GM15510 (cell line): ENCODE results near the gene PFN4.

Experiments used
- POLR2A ChIP-seq: IDR thresholded peaks from 3 replicates; pipeline ENCODE4 v1.6.1; 2011; ENCODE audit warnings: borderline replicate concordance; ENCODE audit not compliant: insufficient read length; ENCODE audit errors: extremely low read depth

The PFN4 gene

GRCh38 chr2:24123195-24123921, at the start of gene PFN4, which contains the start of gene FAM228B:
PFN4 (minus strand) TSS chr2:24123334; CDS start chr2:24122535, 799 bp downstream.
FAM228B (plus strand) TSS chr2:24123469; CDS start chr2:24124362, 893 bp downstream.
- peak; percentile 93 for TF ChIP-seq POLR2A

DNA sequence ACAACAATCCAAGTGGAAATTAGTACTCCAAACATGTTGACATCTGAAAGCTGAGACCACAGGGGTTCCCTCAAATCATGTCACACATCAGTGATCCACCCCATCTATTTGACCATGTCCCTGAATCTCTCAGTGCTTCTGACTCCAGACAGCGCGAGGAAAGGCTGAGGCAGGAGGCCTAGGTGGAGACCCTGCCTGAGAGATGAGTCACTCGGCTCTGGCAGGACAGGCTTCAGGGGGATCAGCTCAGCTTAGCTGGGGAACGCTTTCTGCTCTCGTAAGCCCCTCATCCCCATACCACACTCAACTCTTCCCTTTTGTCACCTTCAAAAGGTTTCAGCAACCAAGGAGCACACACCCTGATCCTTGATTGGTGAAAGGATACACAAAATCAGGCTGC, 45.9 kb upstream of the PFN4 start:
- no peak for TF ChIP-seq POLR2A

DNA sequence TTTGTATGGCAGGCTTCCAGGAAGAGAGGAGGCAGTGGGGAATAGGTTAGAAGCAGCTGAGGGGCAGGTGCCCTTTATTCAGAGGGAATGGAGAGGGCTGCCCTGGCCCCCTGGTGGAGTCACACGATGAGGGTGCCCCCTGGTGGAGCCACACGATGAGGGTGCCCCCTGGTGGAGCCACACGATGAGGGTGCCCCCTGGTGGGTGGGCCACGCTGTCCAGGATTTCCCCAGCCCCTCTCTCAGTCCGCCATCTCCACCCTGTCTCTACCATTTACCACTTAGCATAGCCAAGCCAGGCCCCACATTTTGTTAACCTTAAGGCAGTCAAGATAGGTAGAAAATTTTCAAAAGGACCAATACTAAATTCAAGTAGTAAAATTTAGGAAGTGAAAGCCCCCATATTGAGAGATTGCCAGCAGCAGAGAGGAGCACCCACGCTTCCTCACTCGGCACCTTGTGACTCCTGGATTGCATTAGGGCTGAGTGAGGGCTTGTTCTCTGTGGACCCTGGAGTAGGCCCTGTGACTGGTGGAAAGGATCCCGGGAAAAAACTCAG, 41.4 kb upstream of the PFN4 start:
- no peak for TF ChIP-seq POLR2A

GRCh38 chr2:24163601-24164000, 40.5 kb upstream of the PFN4 start:
- TF ChIP-seq POLR2A = no peak

GRCh38 chr2:24163186-24163585, 40.1 kb upstream of the PFN4 start:
- TF ChIP-seq POLR2A = no peak

- TF ChIP-seq POLR2A = no peak
These were observed 39.4 kb upstream of the PFN4 start for GRCh38 chr2:24162494-24162893.

GRCh38 chr2:24160761-24161160, 37.6 kb upstream of the PFN4 start:
- TF ChIP-seq POLR2A = no peak

DNA sequence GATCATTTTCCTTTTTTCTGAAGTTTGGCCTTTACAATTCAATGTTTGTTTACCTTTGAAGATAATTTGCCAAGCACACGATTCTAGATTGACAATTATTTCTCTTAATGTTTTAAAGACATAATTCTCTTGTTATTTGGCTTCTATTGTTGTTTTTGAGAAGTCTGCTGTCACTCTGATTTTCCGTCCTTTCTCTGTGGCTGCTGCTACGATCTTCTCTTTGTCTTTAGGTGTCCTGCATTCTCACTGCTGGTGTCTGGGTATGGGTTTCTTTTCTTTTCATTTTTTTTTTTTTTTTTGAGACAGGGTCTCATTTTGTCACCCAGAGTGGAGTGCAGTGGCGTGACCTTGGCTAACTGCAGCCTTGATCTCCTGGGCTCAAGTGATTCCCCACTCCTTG, 36.6 kb upstream of the PFN4 start:
- TF ChIP-seq POLR2A = no peak

- no peak for TF ChIP-seq POLR2A
These were observed 35.0 kb upstream of the PFN4 start for GRCh38 chr2:24158131-24158530.

DNA sequence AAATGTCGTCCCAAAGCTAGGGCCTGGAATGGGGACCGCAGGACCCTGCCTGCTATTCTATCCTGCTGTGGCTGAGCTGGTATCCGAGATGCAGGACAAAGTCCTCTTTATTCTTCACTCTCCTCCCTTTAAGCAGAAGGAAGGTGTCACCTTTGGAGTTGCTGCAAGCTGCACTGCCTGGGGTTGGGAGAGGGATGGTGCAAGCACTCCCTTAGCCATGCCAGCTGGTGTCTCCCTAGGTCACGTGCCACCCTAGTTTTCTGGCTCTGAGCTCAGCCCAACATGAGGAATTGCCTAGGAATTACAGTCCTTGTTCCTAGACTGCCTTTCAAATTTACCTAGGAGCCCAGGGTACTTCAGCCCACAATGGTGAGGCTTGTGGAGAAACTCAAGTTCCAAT, 30.3 kb upstream of the PFN4 start:
- TF ChIP-seq POLR2A = no peak

GRCh38 chr2:24152413-24153197, 29.5 kb upstream of the PFN4 start:
- TF ChIP-seq POLR2A = no peak

GRCh38 chr2:24147364-24147763, 24.2 kb upstream of the PFN4 start:
- TF ChIP-seq POLR2A = no peak

DNA sequence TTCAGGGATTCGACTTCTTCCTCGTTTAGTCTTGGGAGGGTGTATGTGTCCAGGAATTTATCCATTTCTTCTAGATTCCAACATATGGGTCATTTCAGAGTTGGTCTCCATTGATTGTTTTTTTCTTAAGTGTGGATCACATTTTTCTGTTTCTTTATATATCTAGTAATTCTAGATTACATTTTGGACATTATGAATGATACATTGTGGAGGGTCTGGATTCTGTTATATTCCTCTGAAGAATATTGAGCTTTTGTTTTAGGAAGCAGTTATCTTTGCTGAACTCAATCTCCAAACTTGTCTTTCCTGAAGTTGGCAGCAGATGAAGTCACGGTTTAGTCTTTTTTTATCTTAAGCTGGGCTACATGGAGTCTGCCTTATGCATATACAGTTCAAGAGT, 9.4 kb upstream of the PFN4 start:
- TF ChIP-seq POLR2A = no peak

- TF ChIP-seq POLR2A = no peak
These were observed 2.8 kb upstream of the PFN4 start for GRCh38 chr2:24125956-24126355.

- no peak for TF ChIP-seq POLR2A
These were observed 917 bp upstream of the PFN4 start for GRCh38 chr2:24123922-24124580.
